Neuronal stem cell (in vitro differentiated cells): ENCODE data around the gene EBF4.

Source experiments
- DNase-seq: peaks from one replicate; pipeline ENCODE4 v3.0.0-alpha.2; 2013; ENCODE audit warnings: low spot score
- H2AFZ ChIP-seq: one replicate; pipeline ENCODE4 v1.6.1; 2013; ENCODE audit warnings: mild to moderate bottlenecking, low read length, inconsistent platforms
- H2AK5ac ChIP-seq: 2 replicates; pipeline ENCODE4 v1.6.1; 2013; ENCODE audit warnings: low read depth, mild to moderate bottlenecking, inconsistent platforms, low read length, moderate library complexity, mixed read lengths
- H2BK120ac ChIP-seq: 2 replicates; pipeline ENCODE4 v1.6.1; 2013; ENCODE audit warnings: low read depth, mild to moderate bottlenecking, inconsistent platforms, low read length, moderate library complexity, mixed read lengths
- H2BK12ac ChIP-seq: one replicate; pipeline ENCODE4 v1.6.1; 2013; ENCODE audit warnings: low read length, inconsistent platforms
- H2BK15ac ChIP-seq: 2 replicates; pipeline ENCODE4 v1.6.1; 2013; ENCODE audit warnings: mild to moderate bottlenecking, low read length, inconsistent platforms, mixed read lengths
- H2BK5ac ChIP-seq: one replicate; pipeline ENCODE4 v1.6.1; 2013; ENCODE audit warnings: inconsistent platforms, mild to moderate bottlenecking, low read length, moderate library complexity
- H3K14ac ChIP-seq: one replicate; pipeline ENCODE4 v1.6.1; 2013; ENCODE audit warnings: low read length, inconsistent platforms
- H3K18ac ChIP-seq: 2 replicates; pipeline ENCODE4 v1.6.1; 2013; ENCODE audit warnings: low read length, inconsistent platforms
- H3K23ac ChIP-seq: 2 replicates; pipeline ENCODE4 v1.6.1; 2013; ENCODE audit warnings: low read depth, mild to moderate bottlenecking, mixed read lengths, low read length, inconsistent platforms; ENCODE audit not compliant: poor library complexity
- H3K27ac ChIP-seq: replicated peaks from 3 replicates; pipeline ENCODE4 v1.5.1; 2013; ENCODE audit warnings: low read length, inconsistent platforms
- H3K27me3 ChIP-seq, 3 experiments: 2 replicates each; pipeline ENCODE4 v1.6.1; 2013; ENCODE audit warnings: low read length in 3 of 3, mild to moderate bottlenecking in 2 of 3, inconsistent platforms in 1 of 3, low read depth in 1 of 3, mixed read lengths in 1 of 3, moderate library complexity in 1 of 3; ENCODE audit not compliant: control insufficient read depth in 3 of 3, insufficient read depth in 3 of 3
- H3K36me3 ChIP-seq, 2 donors: replicated peaks in 1 of 2; 2 replicates each; pipeline ENCODE4 v1.6.1; 2013; ENCODE audit warnings: low read length in 2 of 2; ENCODE audit not compliant: control insufficient read depth in 2 of 2, insufficient read depth in 2 of 2
- H3K4ac ChIP-seq: 2 replicates; pipeline ENCODE4 v1.6.1; 2013; ENCODE audit warnings: inconsistent platforms, mild to moderate bottlenecking, low read length, moderate library complexity
- H3K4me1 ChIP-seq, 2 donors: 1 replicate in 1 of 2; 2 replicates in 1 of 2; pipeline ENCODE4 v1.6.1; 2013; ENCODE audit warnings: low read length in 2 of 2, low read depth in 1 of 2; ENCODE audit not compliant: control insufficient read depth in 2 of 2, insufficient read depth in 1 of 2
- H3K4me2 ChIP-seq: one replicate; pipeline ENCODE4 v1.6.1; 2013; ENCODE audit warnings: mild to moderate bottlenecking, low read length, inconsistent platforms; ENCODE audit not compliant: insufficient read depth, poor library complexity, severe bottlenecking
- H3K4me3 ChIP-seq, 2 donors: 2 replicates each; pipeline ENCODE4 v1.5.1; 2013; ENCODE audit warnings: low read length in 2 of 2, mild to moderate bottlenecking in 2 of 2, inconsistent platforms in 1 of 2, moderate library complexity in 1 of 2
- H3K79me1 ChIP-seq: one replicate; pipeline ENCODE4 v1.6.1; 2013; ENCODE audit warnings: low read depth, mild to moderate bottlenecking, inconsistent platforms, low read length, moderate library complexity
- H3K9ac ChIP-seq: one replicate; pipeline ENCODE4 v1.6.1; 2013; ENCODE audit warnings: mild to moderate bottlenecking, low read depth, low read length, inconsistent platforms; ENCODE audit not compliant: poor library complexity
- H3K9me3 ChIP-seq, 2 donors: replicated peaks in 1 of 2; 2 replicates each; pipeline versions ENCODE3 to v1.6.1; 2013; ENCODE audit warnings: low read length in 2 of 2, mild to moderate bottlenecking in 2 of 2, inconsistent platforms in 1 of 2, low read depth in 1 of 2, mixed read lengths in 1 of 2, moderate library complexity in 1 of 2; ENCODE audit not compliant: control insufficient read depth in 2 of 2, insufficient read depth in 1 of 2
- H4K8ac ChIP-seq: one replicate; pipeline ENCODE4 v1.6.1; 2013; ENCODE audit warnings: low read depth, mild to moderate bottlenecking, inconsistent platforms, low read length, moderate library complexity
- H4K91ac ChIP-seq: one replicate; pipeline ENCODE4 v1.6.1; 2013; ENCODE audit warnings: low read length, low read depth, mild to moderate bottlenecking, inconsistent platforms; ENCODE audit not compliant: poor library complexity
- WGBS, 2 donors: extraction: QIAGEN DNeasy Blood & Tissue Kit; methylation state at CpG; one replicate each; pipeline ENCODE4 v1.1.7; 2013; ENCODE audit warnings: missing lambda C conversion rate in 2 of 2, mixed read lengths in 1 of 2; ENCODE audit not compliant: insufficient read length in 2 of 2, insufficient replicate concordance in 1 of 2; ENCODE audit errors: extremely low coverage in 2 of 2; 5-methylcytosine and 5-hydroxymethylcytosine counted together

The EBF4 gene

GRCh38 chr20:2705931-2706645, 13.5 kb downstream of the EBF4 start:
- no peak overlapping the region for H3K4ac ChIP-seq
- no peak for DNase-seq
- WGBS, 2 donors, result no CpG with 5 or more reads among the region's 14 CpGs
- peak overlapping the region; percentile 87 for H2BK15ac ChIP-seq
- H2AK5ac ChIP-seq, result peak overlapping the region; percentile 14
- H3K9ac ChIP-seq, result no peak overlapping the region
- peak overlapping the region; percentile 79 for H2BK12ac ChIP-seq
- no peak overlapping the region for H2BK120ac ChIP-seq
- no peaks in the 10 kb centered on the region for H3K36me3 ChIP-seq
- H3K14ac ChIP-seq, result peak overlapping the region; percentile 87
- H3K27me3 ChIP-seq, result peaks cover 0 to 7% (median 3%) of the 10 kb centered on the region in 3 experiments
- H3K9me3 ChIP-seq, result peaks cover 0 to 4% of the 10 kb centered on the region in 2 donors
- no peak overlapping the region for H3K4me2 ChIP-seq
- H3K27ac ChIP-seq, result no peak overlapping the region
- peak overlapping the region; percentile 65 for H3K18ac ChIP-seq
- peak overlapping the region; percentile 45 for H2BK5ac ChIP-seq
- peak overlapping the region; percentile 61 for H3K23ac ChIP-seq
- no peak overlapping the region for H4K91ac ChIP-seq
- H3K4me1 ChIP-seq, result peaks cover 0 to 24% of the 10 kb centered on the region in 2 donors
- H3K79me1 ChIP-seq, result no peaks in the 10 kb centered on the region
- H3K4me3 ChIP-seq, result no peak overlapping the region
- H2AFZ ChIP-seq, result no peak overlapping the region
- H4K8ac ChIP-seq, result no peak overlapping the region

GRCh38 chr20:2706688-2707352, 14.2 kb downstream of the EBF4 start:
- Histone ChIP-seq H2AFZ (no peak overlapping the region), H2BK12ac (no peak overlapping the region), H2BK5ac (peak overlapping the region; percentile 19), H3K18ac (peak overlapping the region; percentile 48), H4K91ac (no peak overlapping the region), H3K14ac (no peak overlapping the region), H2BK120ac (no peak overlapping the region), H2AK5ac (peak overlapping the region; percentile 41), H3K27me3 (peaks cover 0 to 3% (median under 1%) of the 10 kb centered on the region in 3 experiments), H3K4me3 (no peak overlapping the region), H3K4me2 (no peak overlapping the region), H3K4ac (no peak overlapping the region), H3K23ac (no peak overlapping the region), H4K8ac (no peak overlapping the region), H3K27ac (no peak overlapping the region), H3K9ac (no peak overlapping the region), H3K79me1 (no peaks in the 10 kb centered on the region), H2BK15ac (no peak overlapping the region), H3K4me1 (peaks cover 0 to 24% of the 10 kb centered on the region in 2 donors), H3K9me3 (peaks cover 0 to 4% of the 10 kb centered on the region in 2 donors), H3K36me3 (no peaks in the 10 kb centered on the region)
- DNase-seq, result no peak
- WGBS, 2 donors, result no CpG with 5 or more reads among the region's 6 CpGs

- Histone ChIP-seq H3K4me3 (no peak overlapping the region), H3K18ac (peak overlapping the region; percentile 59), H4K91ac (no peak overlapping the region), H3K9me3 (peaks cover 0 to 4% of the 10 kb centered on the region in 2 donors), H3K27me3 (peaks cover 0 to 3% (median 0%) of the 10 kb centered on the region in 3 experiments), H3K4me1 (peaks cover 0 to 24% of the 10 kb centered on the region in 2 donors), H2AK5ac (peak overlapping the region; percentile 82), H2BK5ac (peak overlapping the region; percentile 19), H3K9ac (no peak overlapping the region), H2BK15ac (peak overlapping the region; percentile 60), H3K79me1 (no peaks in the 10 kb centered on the region), H2BK120ac (peak overlapping the region; percentile 24), H2AFZ (no peak overlapping the region), H3K27ac (no peak overlapping the region), H2BK12ac (peak overlapping the region; percentile 46), H3K14ac (peak overlapping the region; percentile 94), H3K4me2 (no peak overlapping the region), H3K36me3 (no peaks in the 10 kb centered on the region), H4K8ac (no peak overlapping the region), H3K23ac (no peak overlapping the region), H3K4ac (no peak overlapping the region)
- DNase-seq, result no peak
- no CpG with 5 or more reads among the region's 12 CpGs for WGBS, 2 donors
These were observed 14.9 kb downstream of the EBF4 start for GRCh38 chr20:2707353-2708072.

- Histone ChIP-seq H4K8ac (no peak overlapping the region), H3K4me2 (no peak overlapping the region), H3K4me3 (no peak overlapping the region), H3K27me3 (peaks cover 0 to 3% (median 0%) of the 10 kb centered on the region in 3 experiments), H3K36me3 (no peaks in the 10 kb centered on the region), H2BK120ac (peak overlapping the region; percentile 24), H3K4ac (no peak overlapping the region), H2BK5ac (peak overlapping the region; percentile 19), H2BK12ac (no peak overlapping the region), H3K4me1 (peaks cover 0 to 24% of the 10 kb centered on the region in 2 donors), H2AFZ (no peak overlapping the region), H4K91ac (no peak overlapping the region), H2BK15ac (peak overlapping the region; percentile 60), H3K18ac (peak overlapping the region; percentile 59), H3K9ac (no peak overlapping the region), H3K79me1 (no peaks in the 10 kb centered on the region), H3K27ac (no peak overlapping the region), H3K9me3 (peaks cover 0 to 4% of the 10 kb centered on the region in 2 donors), H2AK5ac (peak overlapping the region; percentile 82), H3K23ac (no peak overlapping the region), H3K14ac (peak overlapping the region; percentile 94)
- no CpG with 5 or more reads among the region's 5 CpGs for WGBS, 2 donors
- no peak for DNase-seq
These were observed 15.5 kb downstream of the EBF4 start for GRCh38 chr20:2708073-2708415.
